ENCODE results near the gene DMD. TPM values are rescaled to one million over a fixed set of nuclear protein-coding genes. Genes with fewer than 3 reads are reported as not detected.
"Not testable (repeated sequence)": the region's sequence is repeated elsewhere in the genome, so short reads cannot be mapped to it uniquely, and the experiment has no call there.

Gene DMD
- total RNA-seq, 2 donors from 2014 or later, result 1.4 to 7.5 TPM

- ATAC-seq (replicated peaks), result no peak
- Mint-ChIP-seq H3K4me3 (no peak overlapping the region), H3K36me3 (ENCODE audit: low read depth) (no peaks in the 10 kb centered on the region), H3K27me3 (no peaks in the 10 kb centered on the region), H3K27ac (no peak overlapping the region), H3K9me3 (no peaks in the 10 kb centered on the region), H3K4me1 (no peaks in the 10 kb centered on the region)
These were observed 1770.8 kb downstream of the DMD start for GRCh38 chrX:31440546-31440945.

GRCh38 chrX:31436424-31436823, 1774.9 kb downstream of the DMD start:
- ATAC-seq (replicated peaks), result no peak
- Mint-ChIP-seq H3K27me3 (no peaks in the 10 kb centered on the region), H3K4me3 (no peak overlapping the region), H3K27ac (no peak overlapping the region), H3K4me1 (no peaks in the 10 kb centered on the region), H3K36me3 (ENCODE audit: low read depth) (no peaks in the 10 kb centered on the region), H3K9me3 (no peaks in the 10 kb centered on the region)

GRCh38 chrX:31435592-31435991, 1775.8 kb downstream of the DMD start:
- H3K4me3 Mint-ChIP-seq, result no peak overlapping the region

GRCh38 chrX:31433856-31434255, 1777.5 kb downstream of the DMD start:
- Mint-ChIP-seq H3K27ac (no peak overlapping the region), H3K27me3 (no peaks in the 10 kb centered on the region), H3K4me1 (no peaks in the 10 kb centered on the region), H3K4me3 (no peak overlapping the region), H3K9me3 (no peaks in the 10 kb centered on the region), H3K36me3 (ENCODE audit: low read depth) (no peaks in the 10 kb centered on the region)
- ATAC-seq (replicated peaks), result no peak

More at GRCh38 chrX:31435592-31435991, 1775.8 kb downstream of the DMD start:
- Mint-ChIP-seq H3K27me3 (no peaks in the 10 kb centered on the region), H3K9me3 (no peaks in the 10 kb centered on the region), H3K36me3 (ENCODE audit: low read depth) (no peaks in the 10 kb centered on the region), H3K4me1 (no peaks in the 10 kb centered on the region), H3K27ac (no peak overlapping the region)
- no peak for ATAC-seq (replicated peaks)

GRCh38 chrX:31429915-31430314, 1781.4 kb downstream of the DMD start:
- H3K27me3 Mint-ChIP-seq, result no peaks in the 10 kb centered on the region
- ATAC-seq (replicated peaks), result no peak
- no peaks in the 10 kb centered on the region for H3K4me1 Mint-ChIP-seq
- H3K4me3 Mint-ChIP-seq, result no peak overlapping the region
- no peaks in the 10 kb centered on the region for H3K36me3 Mint-ChIP-seq (ENCODE audit: low read depth)
- H3K9me3 Mint-ChIP-seq, result no peaks in the 10 kb centered on the region
- H3K27ac Mint-ChIP-seq, result no peak overlapping the region

GRCh38 chrX:31423609-31424189, 1787.7 kb downstream of the DMD start:
- Mint-ChIP-seq H3K4me3 (no peak overlapping the region), H3K27me3 (peaks cover 3% of the 10 kb centered on the region)

GRCh38 chrX:31421441-31421840, 1789.9 kb downstream of the DMD start:
- Mint-ChIP-seq H3K36me3 (ENCODE audit: low read depth) (no peaks in the 10 kb centered on the region), H3K9me3 (no peaks in the 10 kb centered on the region)

More at GRCh38 chrX:31423609-31424189, 1787.7 kb downstream of the DMD start:
- Mint-ChIP-seq H3K4me1 (no peaks in the 10 kb centered on the region), H3K36me3 (ENCODE audit: low read depth) (no peaks in the 10 kb centered on the region), H3K9me3 (no peaks in the 10 kb centered on the region), H3K27ac (no peak overlapping the region)
- ATAC-seq (replicated peaks), result no peak

GRCh38 chrX:31420711-31421151, 1790.6 kb downstream of the DMD start:
- no peaks in the 10 kb centered on the region for H3K4me1 Mint-ChIP-seq
- peaks cover 3% of the 10 kb centered on the region for H3K27me3 Mint-ChIP-seq
- H3K27ac Mint-ChIP-seq, result no peak overlapping the region
- no peak overlapping the region for H3K4me3 Mint-ChIP-seq
- H3K36me3 Mint-ChIP-seq (ENCODE audit: low read depth), result no peaks in the 10 kb centered on the region
- no peak for ATAC-seq (replicated peaks)
- H3K9me3 Mint-ChIP-seq, result no peaks in the 10 kb centered on the region

More at GRCh38 chrX:31421441-31421840, 1789.9 kb downstream of the DMD start:
- Mint-ChIP-seq H3K27me3 (peaks cover 3% of the 10 kb centered on the region), H3K4me3 (no peak overlapping the region), H3K27ac (no peak overlapping the region), H3K4me1 (no peaks in the 10 kb centered on the region)
- ATAC-seq (replicated peaks), result no peak

- Mint-ChIP-seq H3K9me3 (no peaks in the 10 kb centered on the region), H3K36me3 (ENCODE audit: low read depth) (no peaks in the 10 kb centered on the region), H3K27ac (no peak overlapping the region), H3K4me3 (no peak overlapping the region), H3K4me1 (no peaks in the 10 kb centered on the region), H3K27me3 (peaks cover 3% of the 10 kb centered on the region)
- ATAC-seq (replicated peaks), result no peak
These were observed 1791.0 kb downstream of the DMD start for GRCh38 chrX:31420302-31420701.

GRCh38 chrX:31397119-31397518, 1814.2 kb downstream of the DMD start:
- ATAC-seq (replicated peaks), result no peak
- H3K27ac Mint-ChIP-seq, result no peak overlapping the region
- no peaks in the 10 kb centered on the region for H3K9me3 Mint-ChIP-seq
- H3K4me1 Mint-ChIP-seq, result no peaks in the 10 kb centered on the region
- no peaks in the 10 kb centered on the region for H3K36me3 Mint-ChIP-seq (ENCODE audit: low read depth)
- no peaks in the 10 kb centered on the region for H3K27me3 Mint-ChIP-seq
- H3K4me3 Mint-ChIP-seq, result no peak overlapping the region

- ATAC-seq (replicated peaks), result no peak
- Mint-ChIP-seq H3K9me3 (no peaks in the 10 kb centered on the region), H3K36me3 (ENCODE audit: low read depth) (no peaks in the 10 kb centered on the region), H3K27me3 (peaks cover 7% of the 10 kb centered on the region), H3K4me3 (no peak overlapping the region), H3K27ac (no peak overlapping the region), H3K4me1 (no peaks in the 10 kb centered on the region)
These were observed 1818.8 kb downstream of the DMD start for GRCh38 chrX:31392513-31392912.

- H3K27ac Mint-ChIP-seq, result no peak overlapping the region
- no peaks in the 10 kb centered on the region for H3K36me3 Mint-ChIP-seq (ENCODE audit: low read depth)
- H3K4me3 Mint-ChIP-seq, result no peak overlapping the region
- H3K27me3 Mint-ChIP-seq, result peaks cover 7% of the 10 kb centered on the region
- H3K9me3 Mint-ChIP-seq, result no peaks in the 10 kb centered on the region
- H3K4me1 Mint-ChIP-seq, result no peaks in the 10 kb centered on the region
- ATAC-seq (replicated peaks), result no peak
These were observed 1822.4 kb downstream of the DMD start for GRCh38 chrX:31388946-31389345.

- Mint-ChIP-seq H3K27ac (no peak overlapping the region), H3K27me3 (no peaks in the 10 kb centered on the region)
These were observed 1826.9 kb downstream of the DMD start for GRCh38 chrX:31384471-31384870.

GRCh38 chrX:31383991-31384390, 1827.4 kb downstream of the DMD start:
- no peaks in the 10 kb centered on the region for H3K9me3 Mint-ChIP-seq
- H3K4me3 Mint-ChIP-seq, result no peak overlapping the region
- no peak overlapping the region for H3K27ac Mint-ChIP-seq
- no peaks in the 10 kb centered on the region for H3K27me3 Mint-ChIP-seq
- no peaks in the 10 kb centered on the region for H3K36me3 Mint-ChIP-seq (ENCODE audit: low read depth)
- no peak for ATAC-seq (replicated peaks)
- H3K4me1 Mint-ChIP-seq, result no peaks in the 10 kb centered on the region

More at GRCh38 chrX:31384471-31384870, 1826.9 kb downstream of the DMD start:
- no peaks in the 10 kb centered on the region for H3K4me1 Mint-ChIP-seq
- no peaks in the 10 kb centered on the region for H3K9me3 Mint-ChIP-seq
- no peak for ATAC-seq (replicated peaks)
- no peaks in the 10 kb centered on the region for H3K36me3 Mint-ChIP-seq (ENCODE audit: low read depth)
- no peak overlapping the region for H3K4me3 Mint-ChIP-seq

- H3K9me3 Mint-ChIP-seq; ATAC-seq (replicated peaks); H3K4me1 Mint-ChIP-seq; H3K36me3 Mint-ChIP-seq (ENCODE audit: low read depth); H3K27ac Mint-ChIP-seq; H3K27me3 Mint-ChIP-seq; H3K4me3 Mint-ChIP-seq: not testable (repeated sequence)
These were observed 1832.4 kb downstream of the DMD start for GRCh38 chrX:31378973-31379372.

GRCh38 chrX:31377821-31378220, 1833.5 kb downstream of the DMD start:
- H3K4me1 Mint-ChIP-seq; H3K4me3 Mint-ChIP-seq; H3K27ac Mint-ChIP-seq; H3K9me3 Mint-ChIP-seq; H3K36me3 Mint-ChIP-seq (ENCODE audit: low read depth); ATAC-seq (replicated peaks); H3K27me3 Mint-ChIP-seq: not testable (repeated sequence)
